ENCODE results near the gene CYP2S1.

GRCh38 chr19:41235480-41235879, 42.5 kb downstream of the CYP2S1 start:
- TF ChIP-seq, protein P1, sequence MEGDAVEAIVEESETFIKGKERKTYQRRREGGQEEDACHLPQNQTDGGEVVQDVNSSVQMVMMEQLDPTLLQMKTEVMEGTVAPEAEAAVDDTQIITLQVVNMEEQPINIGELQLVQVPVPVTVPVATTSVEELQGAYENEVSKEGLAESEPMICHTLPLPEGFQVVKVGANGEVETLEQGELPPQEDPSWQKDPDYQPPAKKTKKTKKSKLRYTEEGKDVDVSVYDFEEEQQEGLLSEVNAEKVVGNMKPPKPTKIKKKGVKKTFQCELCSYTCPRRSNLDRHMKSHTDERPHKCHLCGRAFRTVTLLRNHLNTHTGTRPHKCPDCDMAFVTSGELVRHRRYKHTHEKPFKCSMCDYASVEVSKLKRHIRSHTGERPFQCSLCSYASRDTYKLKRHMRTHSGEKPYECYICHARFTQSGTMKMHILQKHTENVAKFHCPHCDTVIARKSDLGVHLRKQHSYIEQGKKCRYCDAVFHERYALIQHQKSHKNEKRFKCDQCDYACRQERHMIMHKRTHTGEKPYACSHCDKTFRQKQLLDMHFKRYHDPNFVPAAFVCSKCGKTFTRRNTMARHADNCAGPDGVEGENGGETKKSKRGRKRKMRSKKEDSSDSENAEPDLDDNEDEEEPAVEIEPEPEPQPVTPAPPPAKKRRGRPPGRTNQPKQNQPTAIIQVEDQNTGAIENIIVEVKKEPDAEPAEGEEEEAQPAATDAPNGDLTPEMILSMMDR (IDR thresholded peaks at IDR 0.05; ENCODE audit: low read depth, low read length): no peak
- TF ChIP-seq EZH2phosphoT487 (IDR thresholded peaks at IDR 0.05; ENCODE audit: low read depth): no peak

Measured in OCI-LY3 (cell line).